Measurements from ENCODE around the gene SNRNP70.

The SNRNP70 gene

GRCh38 chr19:49148784-49149651, 63.8 kb downstream of the SNRNP70 start:
- DNase-seq: peak; percentile 86 to 97

GRCh38 chr19:49149652-49150105, 64.4 kb downstream of the SNRNP70 start:
- peak; percentile 81 to 92 for DNase-seq

GRCh38 chr19:49150106-49150943, 65.1 kb downstream of the SNRNP70 start:
- peak; percentile 71 to 94 for DNase-seq

GRCh38 chr19:49150944-49151243, 65.6 kb downstream of the SNRNP70 start:
- peak in 1 of 2 experiments; percentile 21 for DNase-seq

- DNase-seq: peak; percentile 93 to 99
These were observed 66.2 kb downstream of the SNRNP70 start for GRCh38 chr19:49151267-49152118.

- no peak for DNase-seq
These were observed 66.9 kb downstream of the SNRNP70 start for GRCh38 chr19:49152119-49152550.

- DNase-seq: no peak
These were observed 68.0 kb downstream of the SNRNP70 start for GRCh38 chr19:49153167-49153809.

- DNase-seq: no peak
These were observed 69.0 kb downstream of the SNRNP70 start for GRCh38 chr19:49154279-49154678.

GRCh38 chr19:49155005-49155819, 70.0 kb downstream of the SNRNP70 start, which contains the start of gene HRC:
Gene HRC, minus strand, starts transcription at chr19:49155396. Its CDS starts 159 bp downstream, at chr19:49155237.
- DNase-seq: no peak

GRCh38 chr19:49155820-49156346, 70.6 kb downstream of the SNRNP70 start:
- DNase-seq: no peak

- peak; percentile 68 to 95 for DNase-seq
These were observed 72.4 kb downstream of the SNRNP70 start, which contains the start of gene TRPM4 for GRCh38 chr19:49157445-49158224. Gene TRPM4, plus strand, starts transcription at chr19:49157792. Its CDS starts 75 bp downstream, at chr19:49157867.

Measured in NCI-H526 (cell line).